Measurements from ENCODE around the gene SLF2. TPM values are rescaled to one million over a fixed set of nuclear protein-coding genes. Genes with fewer than 3 reads are reported as not detected.

SLF2 gene
- total and polyA plus RNA-seq, 9 of the 15 experiments (the other 6 are each of a cell fraction or from before 2014, with no cell fraction given): 1.7 to 18.4 (median 7.8) TPM

DNA sequence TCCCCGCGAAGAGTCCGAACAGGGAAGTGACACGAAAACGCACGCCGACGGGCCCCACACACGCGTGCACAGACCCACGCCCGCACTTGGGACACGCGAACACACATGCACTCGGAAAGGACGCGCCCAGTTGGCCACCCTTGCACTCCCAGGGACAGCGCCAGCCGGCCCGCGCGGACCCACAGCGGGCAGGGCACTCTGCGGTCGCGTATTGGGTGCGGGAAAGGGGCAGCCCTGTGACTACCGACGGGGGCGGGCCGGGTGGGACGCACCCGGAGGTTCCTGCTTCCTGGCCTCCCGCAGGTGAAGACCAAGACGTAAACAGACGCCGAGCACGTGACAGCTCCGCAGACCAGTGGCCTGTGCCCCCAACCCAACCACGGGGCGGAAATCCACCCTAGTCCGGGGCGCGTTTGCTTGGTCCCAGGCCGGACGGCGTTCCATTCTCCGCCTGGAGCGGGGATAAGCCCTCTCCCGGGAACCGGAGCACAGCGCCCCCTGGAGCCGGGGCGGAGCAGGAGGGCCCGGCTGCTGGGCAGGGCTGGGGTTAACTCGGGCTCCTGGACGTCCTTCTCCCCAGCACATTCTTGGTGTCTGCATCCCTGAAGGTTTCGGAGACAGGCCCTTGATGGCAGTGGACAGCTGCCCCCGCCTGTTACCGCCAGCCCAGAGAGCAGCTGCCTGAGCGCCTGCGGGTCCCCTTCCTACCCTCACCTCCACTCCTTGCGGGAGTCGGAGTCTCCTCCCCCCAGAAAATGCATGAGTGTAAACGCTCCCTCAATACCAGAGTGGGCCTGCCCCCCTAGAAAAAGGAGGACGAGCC, 84.8 kb downstream of the SLF2 start (continued):
- peak; percentile 57; the same call in 1 of the 2 replicates for TF ChIP-seq MYC (IDR thresholded peaks at IDR 0.05; ENCODE audit: low read depth, low read length)
- no peak for TF ChIP-seq MYC (CRISPR knock-in tag; IDR thresholded peaks at IDR 0.05; ENCODE audit: borderline replicate concordance, low read depth)
- TF ChIP-seq ZNF507 (tag; conservative IDR thresholded peaks at IDR 0.05): no peak
- TF ChIP-seq, protein P1, sequence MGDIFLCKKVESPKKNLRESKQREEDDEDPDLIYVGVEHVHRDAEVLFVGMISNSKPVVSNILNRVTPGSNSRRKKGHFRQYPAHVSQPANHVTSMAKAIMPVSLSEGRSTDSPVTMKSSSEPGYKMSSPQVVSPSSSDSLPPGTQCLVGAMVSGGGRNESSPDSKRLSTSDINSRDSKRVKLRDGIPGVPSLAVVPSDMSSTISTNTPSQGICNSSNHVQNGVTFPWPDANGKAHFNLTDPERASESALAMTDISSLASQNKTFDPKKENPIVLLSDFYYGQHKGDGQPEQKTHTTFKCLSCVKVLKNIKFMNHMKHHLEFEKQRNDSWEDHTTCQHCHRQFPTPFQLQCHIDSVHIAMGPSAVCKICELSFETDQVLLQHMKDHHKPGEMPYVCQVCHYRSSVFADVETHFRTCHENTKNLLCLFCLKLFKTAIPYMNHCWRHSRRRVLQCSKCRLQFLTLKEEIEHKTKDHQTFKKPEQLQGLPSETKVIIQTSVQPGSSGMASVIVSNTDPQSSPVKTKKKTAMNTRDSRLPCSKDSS (IDR thresholded peaks at IDR 0.05; ENCODE audit: low read depth, partially characterized antibody): no peak
- TF ChIP-seq ZNF311 (CRISPR knock-in tag; IDR thresholded peaks at IDR 0.05): no peak
- TF ChIP-seq EP400 (IDR thresholded peaks at IDR 0.05): peak; percentile 71
- peak; percentile 50; the same call in 1 of the 2 replicates for TF ChIP-seq SMAD4 (CRISPR knock-in tag; conservative IDR thresholded peaks at IDR 0.05)
- TF ChIP-seq, protein P2, sequence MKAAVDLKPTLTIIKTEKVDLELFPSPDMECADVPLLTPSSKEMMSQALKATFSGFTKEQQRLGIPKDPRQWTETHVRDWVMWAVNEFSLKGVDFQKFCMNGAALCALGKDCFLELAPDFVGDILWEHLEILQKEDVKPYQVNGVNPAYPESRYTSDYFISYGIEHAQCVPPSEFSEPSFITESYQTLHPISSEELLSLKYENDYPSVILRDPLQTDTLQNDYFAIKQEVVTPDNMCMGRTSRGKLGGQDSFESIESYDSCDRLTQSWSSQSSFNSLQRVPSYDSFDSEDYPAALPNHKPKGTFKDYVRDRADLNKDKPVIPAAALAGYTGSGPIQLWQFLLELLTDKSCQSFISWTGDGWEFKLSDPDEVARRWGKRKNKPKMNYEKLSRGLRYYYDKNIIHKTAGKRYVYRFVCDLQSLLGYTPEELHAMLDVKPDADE (conservative IDR thresholded peaks at IDR 0.05; ENCODE audit: control insufficient read depth, low read depth, low read length): 0 out of 2 replicates have a peak, but pooled peaks have one; percentile 25
- TF ChIP-seq MECOM (CRISPR knock-in tag; IDR thresholded peaks at IDR 0.05): no peak
- no peak; the same call in 1 of the 2 replicates for TF ChIP-seq GABPB1 (CRISPR knock-in tag; IDR thresholded peaks at IDR 0.05)
- no peak for TF ChIP-seq ZNF79 (CRISPR knock-in tag; IDR thresholded peaks at IDR 0.05; ENCODE audit: low read depth)
- TF ChIP-seq ZBED1 (IDR thresholded peaks at IDR 0.05): no peak
- no peak for TF ChIP-seq KLF1 (tag; IDR thresholded peaks at IDR 0.05)
- TF ChIP-seq ELF1 (tag; IDR thresholded peaks at IDR 0.05): 0 out of 2 replicates have a peak, but pooled peaks have one; percentile 30
- no peak for TF ChIP-seq PCBP1 (IDR thresholded peaks at IDR 0.05; ENCODE audit: low read depth, low read length, poor library complexity, severe bottlenecking)
- TF ChIP-seq, protein P3, sequence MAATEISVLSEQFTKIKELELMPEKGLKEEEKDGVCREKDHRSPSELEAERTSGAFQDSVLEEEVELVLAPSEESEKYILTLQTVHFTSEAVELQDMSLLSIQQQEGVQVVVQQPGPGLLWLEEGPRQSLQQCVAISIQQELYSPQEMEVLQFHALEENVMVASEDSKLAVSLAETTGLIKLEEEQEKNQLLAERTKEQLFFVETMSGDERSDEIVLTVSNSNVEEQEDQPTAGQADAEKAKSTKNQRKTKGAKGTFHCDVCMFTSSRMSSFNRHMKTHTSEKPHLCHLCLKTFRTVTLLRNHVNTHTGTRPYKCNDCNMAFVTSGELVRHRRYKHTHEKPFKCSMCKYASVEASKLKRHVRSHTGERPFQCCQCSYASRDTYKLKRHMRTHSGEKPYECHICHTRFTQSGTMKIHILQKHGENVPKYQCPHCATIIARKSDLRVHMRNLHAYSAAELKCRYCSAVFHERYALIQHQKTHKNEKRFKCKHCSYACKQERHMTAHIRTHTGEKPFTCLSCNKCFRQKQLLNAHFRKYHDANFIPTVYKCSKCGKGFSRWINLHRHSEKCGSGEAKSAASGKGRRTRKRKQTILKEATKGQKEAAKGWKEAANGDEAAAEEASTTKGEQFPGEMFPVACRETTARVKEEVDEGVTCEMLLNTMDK (IDR thresholded peaks at IDR 0.05; ENCODE audit: borderline replicate concordance, insufficient read depth, low read depth, low read length, poor library complexity, severe bottlenecking): peak; percentile 90
- TF ChIP-seq POLR2G (IDR thresholded peaks at IDR 0.05; ENCODE audit: low read depth, low read length): peak; percentile 66
- no peak for TF ChIP-seq NCOA4 (IDR thresholded peaks at IDR 0.05; ENCODE audit: partially characterized antibody)
- TF ChIP-seq MAZ (CRISPR knock-in tag; conservative IDR thresholded peaks at IDR 0.05 in 1 of 2, IDR thresholded peaks at IDR 0.05 in 1 of 2): peak; percentile 49 to 83
- TF ChIP-seq ZNF408 (CRISPR knock-in tag; IDR thresholded peaks at IDR 0.05; ENCODE audit: low read depth): no peak
- TF ChIP-seq, protein P4, sequence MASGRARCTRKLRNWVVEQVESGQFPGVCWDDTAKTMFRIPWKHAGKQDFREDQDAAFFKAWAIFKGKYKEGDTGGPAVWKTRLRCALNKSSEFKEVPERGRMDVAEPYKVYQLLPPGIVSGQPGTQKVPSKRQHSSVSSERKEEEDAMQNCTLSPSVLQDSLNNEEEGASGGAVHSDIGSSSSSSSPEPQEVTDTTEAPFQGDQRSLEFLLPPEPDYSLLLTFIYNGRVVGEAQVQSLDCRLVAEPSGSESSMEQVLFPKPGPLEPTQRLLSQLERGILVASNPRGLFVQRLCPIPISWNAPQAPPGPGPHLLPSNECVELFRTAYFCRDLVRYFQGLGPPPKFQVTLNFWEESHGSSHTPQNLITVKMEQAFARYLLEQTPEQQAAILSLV (tag; IDR thresholded peaks at IDR 0.05): no peak
